IMR-90 (cell line): Measurements from ENCODE around the gene CHRNB4. TPM values are rescaled to one million over a fixed set of nuclear protein-coding genes. Genes with fewer than 3 reads are reported as not detected.

Experiments
- ATAC-seq: fragments of 200-7000 bp; cut with Tn5 transposase; 2 replicates; pipeline ENCODE4 v1.9.1; 2020; ENCODE audit warnings: low read depth, mild to moderate bottlenecking, moderate library complexity
- BruUV-seq: library from RNA; stranded (reverse); fragments of 400-500 nt; replicated peaks from 2 replicates; lab custom pipeline; 2021; lab: Mats Ljungman, UMichigan
- CTCF ChIA-PET: fragments of 300-600 bp; formaldehyde crosslinking; extraction: SDS; loops from one replicate; lab custom pipeline; 2021; ENCODE audit warnings: antibody characterized with exemption; lab: Yijun Ruan, JAX
- POLR2A ChIA-PET: fragments of 300-600 bp; sonication (Branson Sonifier 250); formaldehyde crosslinking; loops from one replicate; lab custom pipeline; 2022; ENCODE audit warnings: antibody characterized with exemption; ENCODE audit not compliant: unreplicated experiment; lab: Charles Lee
- DNase-seq: peaks from one replicate; pipeline ENCODE4 v3.0.0; 2013
- H2AFZ ChIP-seq: replicated peaks from 2 replicates; pipeline ENCODE3; 2013; ENCODE audit warnings: low read length, mild to moderate bottlenecking; ENCODE audit not compliant: poor library complexity
- H2AK5ac ChIP-seq: 2 replicates; pipeline ENCODE4 v1.6.1; 2013; ENCODE audit warnings: low read depth, low read length, inconsistent platforms
- H2AK9ac ChIP-seq: replicated peaks from 2 replicates; pipeline ENCODE3; 2013; ENCODE audit warnings: mild to moderate bottlenecking, low read depth, low read length, moderate library complexity; ENCODE audit not compliant: poor library complexity
- H2BK120ac ChIP-seq: 2 replicates; pipeline ENCODE4 v1.6.1; 2013; ENCODE audit warnings: low read depth, low read length, inconsistent platforms
- H2BK15ac ChIP-seq: 3 replicates; pipeline ENCODE4 v1.6.1; 2013; ENCODE audit warnings: low read depth, low read length, inconsistent platforms
- H2BK20ac ChIP-seq: 2 replicates; pipeline ENCODE4 v1.6.1; 2013; ENCODE audit warnings: low read depth, mild to moderate bottlenecking, inconsistent platforms, low read length, moderate library complexity
- H2BK5ac ChIP-seq: 2 replicates; pipeline ENCODE4 v1.6.1; 2013; ENCODE audit warnings: mild to moderate bottlenecking, low read depth, low read length, inconsistent platforms; ENCODE audit not compliant: poor library complexity, severe bottlenecking
- H3K14ac ChIP-seq: replicated peaks from 2 replicates; pipeline ENCODE4 v1.6.1; 2013; ENCODE audit warnings: low read depth, low read length, inconsistent platforms
- H3K18ac ChIP-seq: 2 replicates; pipeline ENCODE4 v1.6.1; 2013; ENCODE audit warnings: low read depth, low read length, control low read depth
- H3K23ac ChIP-seq: 2 replicates; pipeline ENCODE4 v1.6.1; 2013; ENCODE audit warnings: low read depth, low read length, inconsistent platforms
- H3K27ac ChIP-seq: 2 replicates; pipeline ENCODE4 v1.5.1; 2013; ENCODE audit warnings: mild to moderate bottlenecking, control low read depth, low read length; ENCODE audit not compliant: insufficient read depth
- H3K27me3 ChIP-seq: 2 replicates; pipeline ENCODE4 v1.6.1; 2013; ENCODE audit warnings: low read length; ENCODE audit not compliant: control insufficient read depth, insufficient read depth
- H3K36me3 ChIP-seq: 2 replicates; pipeline ENCODE4 v1.6.1; 2013; ENCODE audit warnings: low read length, mixed read lengths; ENCODE audit not compliant: control insufficient read depth, insufficient read depth
- H3K4ac ChIP-seq: 2 replicates; pipeline ENCODE4 v1.6.1; 2013; ENCODE audit warnings: low read depth, low read length, inconsistent platforms
- H3K4me1 ChIP-seq: 2 replicates; pipeline ENCODE4 v1.6.1; 2013; ENCODE audit warnings: low read length, mixed read lengths; ENCODE audit not compliant: control insufficient read depth, insufficient read depth
- H3K4me2 ChIP-seq: 2 replicates; pipeline ENCODE4 v1.6.1; 2013; ENCODE audit warnings: low read depth, mild to moderate bottlenecking, control low read depth, low read length, moderate library complexity
- H3K4me3 ChIP-seq: 2 replicates; pipeline ENCODE4 v1.5.1; 2013; ENCODE audit warnings: low read depth, mild to moderate bottlenecking, control low read depth, low read length, moderate library complexity; ENCODE audit not compliant: insufficient read depth
- H3K56ac ChIP-seq: 2 replicates; pipeline ENCODE4 v1.6.1; 2013; ENCODE audit warnings: low read length, inconsistent platforms; ENCODE audit not compliant: insufficient read depth; ENCODE audit errors: extremely low read depth
- H3K79me1 ChIP-seq, 2 experiments: 2 replicates each; pipeline ENCODE4 v1.6.1; 2013; ENCODE audit warnings: low read length in 2 of 2, inconsistent platforms in 1 of 2, low read depth in 1 of 2
- H3K9ac ChIP-seq: 2 replicates; pipeline ENCODE4 v1.6.1; 2013; ENCODE audit warnings: low read depth, low read length, control low read depth
- H3K9me1 ChIP-seq: 2 replicates; pipeline ENCODE4 v1.6.1; 2013; ENCODE audit warnings: low read length, inconsistent platforms; ENCODE audit not compliant: insufficient read depth
- H3K9me3 ChIP-seq: 2 replicates; pipeline ENCODE4 v1.6.1; 2013; ENCODE audit warnings: low read length; ENCODE audit not compliant: control insufficient read depth, insufficient read depth
- H4K20me1 ChIP-seq: 2 replicates; pipeline ENCODE4 v1.6.1; 2013; ENCODE audit warnings: low read length, inconsistent platforms; ENCODE audit not compliant: insufficient read depth
- H4K5ac ChIP-seq: 2 replicates; pipeline ENCODE4 v1.6.1; 2013; ENCODE audit warnings: mild to moderate bottlenecking, low read depth, low read length, control low read depth
- H4K8ac ChIP-seq, 2 experiments: 2 replicates each; pipeline ENCODE4 v1.6.1; 2013; ENCODE audit warnings: low read depth in 2 of 2, low read length in 2 of 2, control low read depth in 1 of 2, inconsistent platforms in 1 of 2
- H4K91ac ChIP-seq: 2 replicates; pipeline ENCODE4 v1.6.1; 2013; ENCODE audit warnings: low read depth, low read length, inconsistent platforms; ENCODE audit not compliant: insufficient read depth
- BHLHE40 ChIP-seq: fragments of 150-350 bp; IDR thresholded peaks from 2 replicates; pipeline ENCODE4 v1.6.1; 2016; ENCODE audit warnings: mild to moderate bottlenecking, low read depth, low read length
- CEBPB ChIP-seq: IDR thresholded peaks from 2 replicates; pipeline ENCODE4 v1.6.1; 2012; ENCODE audit warnings: low read depth, low read length, improper control_type of control experiment
- CHD1 ChIP-seq: IDR thresholded peaks from 2 replicates; pipeline ENCODE4 v1.6.1; 2012; ENCODE audit warnings: low read depth, low read length, improper control_type of control experiment
- FOS ChIP-seq: fragments of 150-350 bp; IDR thresholded peaks from 2 replicates; pipeline ENCODE4 v1.6.1; 2016; ENCODE audit warnings: low read depth, low read length
- MAFK ChIP-seq: IDR thresholded peaks from 2 replicates; pipeline ENCODE4 v1.6.1; 2012; ENCODE audit warnings: low read depth, low read length, improper control_type of control experiment
- MAZ ChIP-seq: IDR thresholded peaks from 2 replicates; pipeline ENCODE4 v1.6.1; 2012; ENCODE audit warnings: low read depth, mild to moderate bottlenecking, low read length, improper control_type of control experiment, moderate library complexity, borderline replicate concordance
- MXI1 ChIP-seq: IDR thresholded peaks from 2 replicates; pipeline ENCODE4 v1.6.1; 2012; ENCODE audit warnings: low read depth, mild to moderate bottlenecking, low read length, moderate library complexity, borderline replicate concordance
- NFE2L2 ChIP-seq: fragments of 150-350 bp; IDR thresholded peaks from 2 replicates; pipeline ENCODE4 v1.6.1; 2016; ENCODE audit warnings: low read depth, mild to moderate bottlenecking, low read length
- POLR2A ChIP-seq: IDR thresholded peaks from 2 replicates; pipeline ENCODE4 v1.6.1; 2012; ENCODE audit warnings: mild to moderate bottlenecking, low read depth, low read length
- RAD21 ChIP-seq: IDR thresholded peaks from 2 replicates; pipeline ENCODE4 v1.6.1; 2012; ENCODE audit warnings: low read length, improper control_type of control experiment
- RCOR1 ChIP-seq: IDR thresholded peaks from 2 replicates; pipeline ENCODE4 v1.6.1; 2012; ENCODE audit warnings: mild to moderate bottlenecking, low read length, improper control_type of control experiment; ENCODE audit not compliant: insufficient replicate concordance
- RFX5 ChIP-seq: IDR thresholded peaks from 2 replicates; pipeline ENCODE4 v1.8.0; 2012; ENCODE audit warnings: low read depth, mild to moderate bottlenecking, low read length, moderate library complexity
- SMC3 ChIP-seq: fragments of 150-350 bp; IDR thresholded peaks from 2 replicates; pipeline ENCODE4 v1.6.1; 2016; ENCODE audit warnings: low read depth, mild to moderate bottlenecking, antibody characterized with exemption, low read length, moderate library complexity
- WGBS, 2 experiments: methylation state at CpG; one replicate each; pipeline versions ENCODE4 v1.1.5 to v1.1.7; 2013; ENCODE audit warnings: missing lambda C conversion rate in 2 of 2; ENCODE audit not compliant: insufficient read length in 1 of 2; ENCODE audit errors: extremely low coverage in 2 of 2; 5-methylcytosine and 5-hydroxymethylcytosine counted together
- dilution Hi-C: fragments of 300-500 bp; cut with HindIII; formaldehyde crosslinking; loops from one replicate; pipeline ENCODE4 v1.14.3; 2018; ENCODE audit warnings: low sequenced_read_pairs; ENCODE audit not compliant: unreplicated experiment
- in situ Hi-C: fragments of 300-500 bp; cut with MboI; formaldehyde crosslinking; loops from 3 replicates; pipeline ENCODE4 v1.14.3; 2019; ENCODE audit warnings: low sequenced_read_pairs, inconsistent platforms, mixed read lengths
- intact Hi-C: fragments of 100-400 bp; cut with micrococcal nuclease; formaldehyde crosslinking; loops from 2 replicates; pipeline ENCODE4 v1.10.0; 2022
- polyA plus RNA-seq, 3 experiments: library from polyadenylated mRNA; depleted of rRNA; stranded (reverse); fragments of >200 nt; gene quantifications; 2 replicates each; pipeline ENCODE4 v1.2.3, GENCODE V29; 2012; ENCODE audit warnings: low replicate concordance in 1 of 3
- total RNA-seq: library from RNA; depleted of rRNA; stranded (reverse); fragments of >200 nt; gene quantifications from 2 replicates; pipeline ENCODE4 v1.2.3, GENCODE V29; 2012
- TF ChIP-seq, protein P1 (sequence below): fragments of 150-350 bp; IDR thresholded peaks from 2 replicates; pipeline ENCODE4 v1.6.1; 2017; ENCODE audit warnings: mild to moderate bottlenecking, antibody characterized with exemption, low read length, low read depth

Gene CHRNB4
- total and polyA plus RNA-seq, 2 of the 4 experiments (the other 2 are of a cell fraction) = not detected

DNA sequence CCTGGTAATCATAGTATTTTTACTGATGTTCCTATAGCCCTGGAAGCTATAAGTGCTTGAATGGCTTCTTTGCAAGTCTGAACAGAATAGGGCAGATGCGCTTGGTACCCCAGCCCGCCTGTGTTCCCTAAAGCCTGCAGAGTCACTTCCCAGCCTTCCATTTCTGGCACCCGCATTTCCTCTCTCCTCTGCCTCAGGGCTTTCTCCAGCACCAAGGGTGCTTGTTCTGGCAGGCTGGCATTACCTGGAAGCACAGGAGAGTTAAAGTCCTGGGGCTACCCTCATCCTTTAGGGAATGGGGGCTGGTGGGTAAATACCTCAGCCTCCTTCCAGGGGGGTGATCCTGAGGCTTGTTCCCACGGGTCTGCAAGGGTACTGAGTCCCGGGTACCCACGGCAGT lies 12.8 kb downstream of the CHRNB4 start:
- TF ChIP-seq NFE2L2 = no peak
- no peak for TF ChIP-seq MXI1
- no peak for TF ChIP-seq MAZ
- no peak for TF ChIP-seq SMC3
- no peak for TF ChIP-seq CHD1
- no peak for TF ChIP-seq MAFK
- no peak for TF ChIP-seq RCOR1
- TF ChIP-seq FOS = no peak
- TF ChIP-seq, protein P1, sequence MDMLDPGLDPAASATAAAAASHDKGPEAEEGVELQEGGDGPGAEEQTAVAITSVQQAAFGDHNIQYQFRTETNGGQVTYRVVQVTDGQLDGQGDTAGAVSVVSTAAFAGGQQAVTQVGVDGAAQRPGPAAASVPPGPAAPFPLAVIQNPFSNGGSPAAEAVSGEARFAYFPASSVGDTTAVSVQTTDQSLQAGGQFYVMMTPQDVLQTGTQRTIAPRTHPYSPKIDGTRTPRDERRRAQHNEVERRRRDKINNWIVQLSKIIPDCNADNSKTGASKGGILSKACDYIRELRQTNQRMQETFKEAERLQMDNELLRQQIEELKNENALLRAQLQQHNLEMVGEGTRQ = no peak
- no peak for TF ChIP-seq RFX5
- no peak for TF ChIP-seq POLR2A
- TF ChIP-seq BHLHE40 = no peak
- TF ChIP-seq CEBPB = no peak
- no peak for TF ChIP-seq RAD21
- Histone ChIP-seq H3K9ac (no peak overlapping the region), H3K27ac (no peak overlapping the region), H4K91ac (no peak overlapping the region), H3K56ac (no peak overlapping the region), H4K5ac (no peak overlapping the region), H2AK9ac (no peak overlapping the region), H2BK15ac (no peak overlapping the region), H2AK5ac (no peak overlapping the region), H3K18ac (no peak overlapping the region), H2BK20ac (no peak overlapping the region), H3K79me1 (no peaks in the 10 kb centered on the region), H3K4me2 (no peak overlapping the region), H2AFZ (no peak overlapping the region), H3K4me1 (no peaks in the 10 kb centered on the region), H3K27me3 (peaks cover 63% of the 10 kb centered on the region), H4K20me1 (no peaks in the 10 kb centered on the region), H2BK120ac (no peak overlapping the region), H4K8ac (no peak overlapping the region), H2BK5ac (no peak overlapping the region), H3K23ac (no peak overlapping the region), H3K14ac (no peak overlapping the region), H3K9me1 (no peaks in the 10 kb centered on the region), H3K36me3 (no peaks in the 10 kb centered on the region), H3K4ac (no peak overlapping the region), H3K9me3 (peaks cover under 1% of the 10 kb centered on the region), H3K4me3 (no peak overlapping the region)
- dilution Hi-C loops = no loop called here
- CTCF ChIA-PET = no interaction called here
- intact Hi-C loops = no loop called here
- BruUV-seq = no TSS peak
- in situ Hi-C loops = no loop called here
- WGBS, 2 experiments = 39% methylated on average over 3 of the region's 6 CpGs; no CpG with 5 or more reads in 1 of the 2 experiments
- POLR2A ChIA-PET = no interaction called here
- ATAC-seq (no peak), DNase-seq (no peak)
